NK-92 treated with Interleukin-12 subunit alpha and Interleukin-12 subunit beta, amount 100 ng/mL, for 24 hours (cell line): ENCODE measurements around the gene TBC1D16.

ENCODE experiments used
- DNase-seq: peaks from one replicate; lab custom pipeline; 2025; lab: John Stamatoyannopoulos, UW

The TBC1D16 gene

GRCh38 chr17:79937391-79938335 lies 98.0 kb downstream of the TBC1D16 start:
- DNase-seq, result no peak

DNA sequence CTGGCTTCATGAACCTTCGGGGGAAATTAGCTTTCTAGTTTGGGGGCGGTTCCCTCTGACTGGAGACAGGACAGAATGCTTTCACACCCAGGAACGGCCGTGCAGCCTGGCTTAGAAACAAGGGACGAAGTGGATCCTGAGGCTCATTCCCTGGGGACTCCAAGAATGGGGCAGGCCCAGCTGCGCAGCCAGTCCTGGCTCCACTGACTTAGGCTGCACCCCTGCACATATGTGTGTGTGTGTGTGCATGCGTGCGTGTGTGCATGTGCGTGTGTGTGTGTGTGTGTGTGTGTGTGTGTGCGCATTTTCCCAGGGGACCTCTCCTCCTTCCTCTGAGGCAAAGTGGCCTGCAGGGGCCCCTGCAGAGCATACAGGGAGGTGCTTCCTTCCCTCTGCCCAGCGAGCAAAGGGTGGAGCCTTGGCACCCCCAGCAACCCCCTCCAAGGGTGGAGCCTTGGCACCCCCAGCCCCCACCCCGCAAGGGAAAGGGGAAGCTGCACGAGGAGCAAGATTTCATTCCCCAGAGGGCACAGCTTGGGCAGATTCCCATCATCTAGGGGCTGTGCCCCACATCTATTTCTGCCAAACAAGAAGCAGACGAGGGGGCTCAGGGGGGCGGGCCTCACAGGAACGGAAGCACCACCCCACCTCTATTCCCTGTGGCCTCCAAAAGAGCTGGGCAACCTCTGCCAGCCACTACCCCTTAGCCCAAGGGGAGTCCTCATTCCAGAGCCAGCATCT lies 98.9 kb downstream of the TBC1D16 start:
- DNase-seq, result no peak

- DNase-seq, result no peak
Measured at GRCh38 chr17:79936050-79936449, 99.6 kb downstream of the TBC1D16 start.

DNA sequence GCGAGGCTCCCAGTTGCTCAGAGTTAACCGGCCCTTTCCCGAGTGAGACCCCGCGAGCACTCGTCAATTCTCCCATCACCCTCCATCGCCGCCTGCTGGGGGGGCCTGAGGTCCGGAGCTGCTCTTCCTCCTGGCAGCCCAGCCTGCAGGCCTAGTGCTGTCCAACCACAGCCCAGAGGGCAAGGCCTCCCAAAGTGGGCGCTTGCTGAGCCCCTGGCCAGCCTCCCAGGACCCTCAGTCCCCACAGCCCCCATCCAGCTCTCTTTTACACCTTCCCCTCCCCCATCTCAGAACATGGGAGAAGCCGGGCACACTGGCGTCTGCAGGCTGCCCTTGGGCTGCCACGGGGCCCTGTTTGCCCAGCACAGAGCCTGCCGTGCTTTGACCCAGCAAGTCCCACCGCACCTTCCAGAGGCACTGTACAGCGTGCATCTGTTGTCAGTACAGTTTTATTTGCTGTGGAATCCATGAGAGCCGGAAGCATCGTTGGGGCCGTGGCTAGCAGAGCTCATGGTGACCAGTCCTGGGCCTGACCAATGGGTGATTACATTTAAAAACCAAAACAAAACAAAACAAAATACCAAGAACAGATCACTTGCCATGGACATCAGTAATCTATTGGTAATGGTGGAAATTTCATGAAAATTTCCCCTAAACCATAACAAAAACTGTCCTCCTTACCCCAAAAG lies 100.3 kb downstream of the TBC1D16 start:
- DNase-seq, result no peak

- no peak for DNase-seq
Measured at GRCh38 chr17:79934653-79934970, 101.1 kb downstream of the TBC1D16 start.

DNA sequence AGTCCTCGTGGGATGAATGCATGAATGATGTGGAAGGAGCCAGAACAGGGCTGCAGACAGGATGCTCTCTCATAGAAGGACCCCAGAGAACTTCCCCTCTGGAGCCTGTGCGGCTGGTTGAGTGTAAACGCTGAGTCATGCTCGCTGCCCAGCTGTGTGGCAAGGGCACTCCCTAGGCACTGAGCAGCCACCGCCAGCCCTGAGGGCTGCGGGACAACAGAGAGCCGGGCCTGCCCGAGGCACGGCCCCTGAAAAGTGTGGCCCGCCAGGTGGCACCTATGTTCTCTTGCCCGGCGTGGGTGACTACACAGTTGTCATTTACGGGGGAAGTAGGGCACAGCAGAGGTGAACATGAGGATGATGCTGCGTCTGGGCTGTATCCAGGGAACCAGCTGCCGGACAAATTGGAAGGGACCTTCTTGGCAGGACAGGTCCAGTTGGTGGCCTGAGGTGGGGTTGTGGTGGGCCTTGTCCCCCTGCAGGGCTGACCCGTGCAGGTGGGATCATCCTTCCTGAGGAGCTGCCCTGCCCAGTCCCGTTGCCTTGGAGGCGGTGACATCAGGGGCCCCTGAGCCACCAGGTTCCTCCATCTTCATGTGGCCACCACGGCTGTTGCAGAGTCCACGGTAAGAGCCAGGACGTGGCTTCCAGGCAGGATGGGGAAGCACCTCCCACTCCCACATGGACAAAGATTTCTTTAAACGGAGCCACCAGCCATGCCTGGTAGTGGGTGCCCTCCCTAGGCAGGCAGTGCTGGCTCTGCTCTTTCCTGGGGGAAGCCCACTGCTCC lies 101.6 kb downstream of the TBC1D16 start:
- no peak for DNase-seq

- no peak for DNase-seq
Measured at GRCh38 chr17:79932451-79933306, 103.0 kb downstream of the TBC1D16 start.

DNA sequence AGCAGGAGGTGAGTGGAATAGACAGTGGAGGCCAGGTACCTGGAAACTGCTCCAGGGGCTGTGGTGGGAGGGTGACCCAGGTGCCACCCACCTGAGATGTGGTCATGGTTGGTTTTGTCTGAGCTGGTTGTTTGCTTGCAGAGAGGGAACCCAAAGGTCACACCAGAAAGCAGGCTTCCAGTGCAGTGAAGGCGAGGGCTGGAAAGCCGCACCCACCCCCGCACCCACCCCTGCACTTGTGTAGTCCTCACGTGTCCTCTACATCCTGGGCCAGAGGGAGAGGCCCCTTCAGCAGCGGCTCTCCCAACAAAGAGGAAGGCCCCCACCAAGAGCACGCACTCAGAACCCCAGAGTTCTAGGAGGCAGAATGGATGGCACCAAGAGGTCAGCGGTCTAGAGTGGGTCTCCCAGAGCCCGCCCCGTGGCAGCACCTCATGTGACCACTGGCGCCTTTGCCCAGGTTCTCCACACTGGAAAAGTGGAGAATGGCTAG lies 103.8 kb downstream of the TBC1D16 start:
- no peak for DNase-seq

- no peak for DNase-seq
Measured at GRCh38 chr17:79930877-79931816, 104.5 kb downstream of the TBC1D16 start.

- DNase-seq, result no peak
Measured at GRCh38 chr17:79930062-79930876, 105.4 kb downstream of the TBC1D16 start.

DNA sequence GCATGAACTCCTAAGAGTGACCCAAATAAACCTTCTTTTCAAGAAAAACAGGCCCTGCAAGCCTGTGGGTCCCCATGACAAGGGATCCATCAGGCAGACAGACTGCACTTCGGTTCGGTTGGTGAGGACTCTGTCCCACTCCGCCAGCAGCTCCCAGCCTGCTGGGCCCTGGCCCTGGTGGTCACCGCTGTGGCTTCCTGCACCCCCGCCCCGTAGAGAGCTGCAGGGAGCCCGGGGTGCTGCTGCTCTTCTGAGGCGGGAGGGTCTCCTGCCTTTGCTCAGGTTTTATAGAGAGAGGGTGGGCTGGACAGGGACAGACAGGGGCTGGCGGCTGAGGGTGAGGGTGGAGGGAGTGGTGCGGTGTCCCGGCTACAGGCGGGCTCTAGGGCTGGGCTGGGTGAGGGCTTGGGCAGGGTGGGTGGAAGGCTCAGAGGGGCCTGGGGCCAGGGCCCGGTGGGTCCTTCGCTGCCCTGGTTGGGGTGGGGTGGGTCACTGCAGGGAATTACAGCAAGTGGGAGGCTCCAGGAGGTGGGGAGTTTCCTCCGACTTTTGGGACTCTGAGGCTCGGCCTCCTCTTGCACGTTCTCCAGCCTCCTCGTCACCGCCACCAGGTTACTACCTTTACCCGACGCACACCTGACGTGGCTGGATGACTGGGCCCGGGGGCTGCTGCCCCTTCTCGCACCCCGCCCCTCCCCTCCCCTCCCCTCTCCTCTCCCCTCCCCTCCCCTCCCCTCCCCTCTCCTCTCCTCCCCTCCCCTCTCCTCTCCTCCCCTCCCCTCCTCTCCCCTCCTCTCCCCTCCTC lies 106.2 kb downstream of the TBC1D16 start:
- no peak for DNase-seq

GRCh38 chr17:79928502-79929256 lies 107.0 kb downstream of the TBC1D16 start:
- DNase-seq, result no peak

- no peak for DNase-seq
Measured at GRCh38 chr17:79927688-79928501, 107.8 kb downstream of the TBC1D16 start.

DNA sequence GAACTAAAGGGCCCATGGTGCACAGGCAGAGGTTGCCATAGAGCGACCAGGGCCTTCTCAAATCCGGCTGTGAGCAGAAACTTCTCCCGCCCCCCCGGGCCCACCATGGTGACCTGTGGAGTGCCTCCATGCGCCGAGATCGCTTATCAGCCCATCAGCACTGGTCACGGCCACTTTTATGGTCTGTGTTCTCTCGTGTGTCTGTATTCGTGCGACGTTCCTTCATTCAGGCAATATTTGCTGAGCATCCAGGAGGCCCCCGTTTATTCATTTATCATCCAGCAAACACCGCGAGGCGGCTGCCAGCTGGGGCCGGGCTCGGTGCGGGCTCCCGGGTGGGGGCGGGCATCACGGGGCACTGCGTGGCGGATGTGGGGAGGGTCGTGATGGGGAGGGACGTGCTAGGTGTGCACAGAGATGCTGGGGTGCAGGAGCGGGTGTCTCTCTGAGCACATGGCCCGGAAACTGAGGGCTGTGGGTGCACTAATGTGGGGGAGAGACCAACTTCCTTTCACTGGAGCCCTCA lies 108.5 kb downstream of the TBC1D16 start:
- no peak for DNase-seq

DNA sequence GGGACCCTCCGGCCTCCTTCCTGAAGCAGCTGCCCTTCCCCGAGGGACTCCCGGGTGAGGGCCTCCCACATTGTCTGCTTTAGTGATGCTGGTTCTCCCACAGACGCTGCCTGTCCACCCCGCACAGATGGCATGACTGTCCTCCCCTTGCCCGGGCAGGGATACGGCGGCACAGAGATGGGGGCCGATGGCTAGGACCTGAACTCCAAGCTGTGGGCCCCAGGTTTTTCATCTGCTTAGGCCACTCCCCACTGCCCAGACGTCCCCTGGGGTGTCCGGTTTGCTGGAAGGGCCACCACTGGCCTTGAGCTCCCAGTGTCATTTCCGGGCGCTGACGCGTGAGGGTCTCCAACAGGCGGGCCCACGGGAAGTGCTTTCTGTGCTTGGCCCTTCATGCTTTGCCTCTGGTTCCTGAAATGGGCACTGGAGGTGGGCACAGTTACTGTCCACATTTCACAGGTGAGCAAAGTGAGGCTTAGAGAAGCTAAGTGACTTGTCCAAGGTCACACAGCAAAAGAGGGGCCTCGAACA lies 109.0 kb downstream of the TBC1D16 start:
- no peak for DNase-seq

- DNase-seq, result no peak
Measured at GRCh38 chr17:79926142-79926604, 109.5 kb downstream of the TBC1D16 start.
